K562 (cell line): ENCODE results near the gene OST4. TPM values are rescaled to one million over a fixed set of nuclear protein-coding genes. Genes with fewer than 3 reads are reported as not detected.

ENCODE experiments used
- AFF1 ChIP-seq, 2 experiments: fragments of 450-650 bp; IDR thresholded peaks; 2 replicates each; pipeline ENCODE4 v1.6.1; 2018; ENCODE audit warnings: mild to moderate bottlenecking in 2 of 2, low read depth in 1 of 2; ENCODE audit not compliant: partially characterized antibody in 2 of 2
- ATF3 ChIP-seq, 2 experiments: fragments of 450-650 bp in 1 of 2; sonication (generic) in 1 of 2; formaldehyde crosslinking in 1 of 2; IDR thresholded peaks in 1 of 2; conservative IDR thresholded peaks in 1 of 2; 2 replicates each; pipeline versions ENCODE4 v1.6.1 to v1.8.1; 2016 to 2023; ENCODE audit warnings: mild to moderate bottlenecking in 2 of 2, moderate library complexity in 2 of 2, inconsistent platforms in 1 of 2, missing genetic modification reagents in 1 of 2
- BACH1 ChIP-seq: fragments of 200-800 bp; sonication (Bioruptor generic); IDR thresholded peaks from 2 replicates; pipeline ENCODE4 v1.6.1; 2016; ENCODE audit warnings: missing genetic modification characterization, missing compliant biosample characterization
- DNMT1 ChIP-seq: fragments of 450-650 bp; IDR thresholded peaks from 2 replicates; pipeline ENCODE4 v1.6.1; 2016; ENCODE audit warnings: antibody characterized with exemption, mild to moderate bottlenecking
- FIP1L1 ChIP-seq: fragments of 200-400 bp; formaldehyde crosslinking; IDR thresholded peaks from 2 replicates; pipeline ENCODE4 v1.6.1; 2018; ENCODE audit warnings: mild to moderate bottlenecking, low read depth, low read length; ENCODE audit not compliant: poor library complexity, severe bottlenecking
- FOXJ3 ChIP-seq: sonication (generic); formaldehyde crosslinking; IDR thresholded peaks from 2 replicates; pipeline ENCODE4 v1.4.0; 2020; ENCODE audit warnings: mild to moderate bottlenecking, missing genetic modification reagents
- GTF3C2 ChIP-seq: IDR thresholded peaks from 3 replicates; pipeline ENCODE4 v1.6.1; 2011; ENCODE audit warnings: borderline replicate concordance, mild to moderate bottlenecking, moderate library complexity; ENCODE audit not compliant: insufficient read length; ENCODE audit errors: extremely low read depth
- HDAC6 ChIP-seq: IDR thresholded peaks from 2 replicates; pipeline ENCODE4 v1.6.1; 2012; ENCODE audit warnings: low read depth, mild to moderate bottlenecking, control low read depth, inconsistent platforms, low read length, moderate library complexity
- LCOR ChIP-seq: sonication (generic); formaldehyde crosslinking; IDR thresholded peaks from 2 replicates; pipeline ENCODE4 v1.8.0; 2022; ENCODE audit warnings: mild to moderate bottlenecking, missing genetic modification reagents
- MED1 ChIP-seq: sonication (generic); formaldehyde crosslinking; IDR thresholded peaks from 2 replicates; pipeline ENCODE4 v1.8.1; 2023; ENCODE audit warnings: missing genetic modification reagents, borderline replicate concordance
- NR0B1 ChIP-seq: fragments of 450-650 bp; IDR thresholded peaks from one replicate; pipeline ENCODE4 v1.6.1; 2018; ENCODE audit warnings: mild to moderate bottlenecking, moderate library complexity; ENCODE audit not compliant: partially characterized antibody
- TARDBP ChIP-seq: fragments of 450-650 bp; IDR thresholded peaks from 2 replicates; pipeline ENCODE4 v1.6.1; 2016
- ZNF282 ChIP-seq: sonication (generic); formaldehyde crosslinking; IDR thresholded peaks from 2 replicates; pipeline ENCODE4 v1.8.1; 2023; ENCODE audit warnings: missing genetic modification reagents
- ZNF347 ChIP-seq: fragments of 450-650 bp; formaldehyde crosslinking; IDR thresholded peaks from 2 replicates; pipeline ENCODE4 v1.4.0; 2020; ENCODE audit warnings: low read depth, mild to moderate bottlenecking, moderate library complexity
- ZNF589 ChIP-seq: fragments of 200-800 bp; sonication (Bioruptor generic); IDR thresholded peaks from 2 replicates; pipeline ENCODE4 v1.6.1; 2016; ENCODE audit warnings: low read depth, missing genetic modification characterization, missing compliant biosample characterization
- ZNF655 ChIP-seq: fragments of 250-450 bp; sonication (Bioruptor Pico); IDR thresholded peaks from 2 replicates; pipeline ENCODE4 v1.5.0; 2021
- polyA plus RNA-seq, 8 experiments: library from polyadenylated mRNA; depleted of rRNA in 4 of 8; stranded (reverse) in 5 of 8; unstranded in 3 of 8; fragments of >200 nt; fragmentation: Nextera tagmentation in 2 of 8; fragmentation: Illumina TruSeq in 1 of 8; extraction: Ambion mirVana in 2 of 8; extraction: Trizol in 1 of 8; gene quantifications; 2 replicates each; pipeline versions ENCODE4 v1.2.1 to v1.2.3, GENCODE V29; 2011 to 2014; ENCODE audit warnings: inconsistent platforms in 1 of 8, missing spikeins in 1 of 8
- total RNA-seq, 7 experiments: library from RNA; depleted of rRNA in 6 of 7; stranded (reverse); fragments of >200 nt in 6 of 7; fragmentation: Illumina TruSeq in 2 of 7; extraction: Trizol in 2 of 7; gene quantifications; 2 replicates each; pipeline versions ENCODE4 v1.2.1 to v1.2.3, GENCODE V29; 2011 to 2021; ENCODE audit warnings: low replicate concordance in 1 of 7

Gene OST4
- total and polyA plus RNA-seq, 9 of the 15 experiments (the other 6 are each of a cell fraction or from before 2014, with no cell fraction given), result 186 to 1,155 (median 355) TPM

GRCh38 chr2:27071277-27071989, at the start of gene OST4 (continued):
- TF ChIP-seq GTF3C2, result no peak
- TF ChIP-seq ATF3 (IDR thresholded peaks at IDR 0.05), result no peak
- TF ChIP-seq ATF3 (CRISPR knock-in tag; conservative IDR thresholded peaks at IDR 0.05), result no peak
- no peak for TF ChIP-seq FIP1L1
- no peak for TF ChIP-seq ZNF589 (CRISPR knock-in tag)
- TF ChIP-seq DNMT1, result no peak
- TF ChIP-seq NR0B1, result no peak
- TF ChIP-seq ZNF347 (CRISPR knock-in tag), result no peak
- no peak for TF ChIP-seq ZNF655
- TF ChIP-seq LCOR (CRISPR knock-in tag), result no peak
- no peak for TF ChIP-seq AFF1 (IDR thresholded peaks at IDR 0.05; ENCODE audit: low read depth in 1 of 2, partially characterized antibody in 2 of 2)
- no peak for TF ChIP-seq HDAC6
- TF ChIP-seq FOXJ3 (CRISPR knock-in tag), result no peak
- no peak for TF ChIP-seq BACH1 (tag)
- TF ChIP-seq MED1, result no peak
- no peak; the same call in 1 of the 2 replicates for TF ChIP-seq TARDBP
- no peak for TF ChIP-seq ZNF282 (CRISPR knock-in tag)
